ENCODE results near the gene RAPGEF1.

RAPGEF1 gene

DNA sequence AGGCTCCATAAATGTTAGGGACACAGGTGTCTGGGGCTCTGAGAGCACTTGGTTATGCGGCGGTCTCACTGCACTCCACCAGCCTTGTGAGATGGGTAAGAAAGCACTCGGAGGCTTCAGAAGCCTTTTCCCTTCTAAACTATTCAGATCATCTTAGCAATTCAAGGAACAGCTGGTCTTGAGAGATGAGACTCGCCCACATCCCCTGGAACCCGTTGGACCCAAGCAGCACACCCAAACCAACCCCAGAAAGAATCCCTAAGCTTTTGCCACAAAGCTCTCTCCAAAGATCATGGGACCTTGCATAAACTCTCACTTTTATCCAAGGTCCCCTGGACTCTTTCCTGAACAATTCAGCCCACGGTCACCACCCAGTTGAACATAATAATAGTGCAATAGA lies 90.2 kb downstream of the RAPGEF1 start:
- Histone ChIP-seq H3K36me3 (ENCODE audit: control insufficient read depth in 4 of 4, insufficient read depth in 4 of 4, low read length in 3 of 4) (peaks cover 0 to 43% (median 16%) of the 10 kb centered on the region in 4 experiments), H3K27me3 (replicated peaks in 2 of 5; ENCODE audit: control insufficient read depth in 4 of 5, insufficient read depth in 5 of 5, low read length in 4 of 5) (no peaks in the 10 kb centered on the region), H3K4me1 (ENCODE audit: control extremely low read depth in 1 of 4, control insufficient read depth in 4 of 4, insufficient read depth in 4 of 4, low read length in 3 of 4) (peaks cover 0 to 8% (median under 1%) of the 10 kb centered on the region in 4 experiments), H3K4me3 (ENCODE audit: control insufficient read depth in 1 of 7, extremely low read depth in 1 of 7, insufficient read depth in 4 of 7, low read depth in 2 of 7, low read length in 6 of 7) (no peak overlapping the region), H3K9me3 (ENCODE audit: control extremely low read depth in 1 of 5, control insufficient read depth in 4 of 5, insufficient read depth in 2 of 5, low read depth in 1 of 5, low read length in 4 of 5) (no peaks in the 10 kb centered on the region), H3K27ac (ENCODE audit: insufficient read depth in 1 of 2, low read depth in 1 of 2, low read length in 2 of 2, poor library complexity in 1 of 2, severe bottlenecking in 2 of 2) (no peak overlapping the region)
- WGBS (ENCODE audit: insufficient coverage) = 100% methylated on average over 1 of the region's 6 CpGs
- POLR2A ChIA-PET = no interaction called here
- CTCF ChIA-PET = interaction anchor here (0.5 to 1.5 kb wide), 6 partner anchors 11 to 93 kb away, joined by 3 to 5 read pairs (median 3); no protein-coding TSS in a partner anchor
- no peak for DNase-seq

DNA sequence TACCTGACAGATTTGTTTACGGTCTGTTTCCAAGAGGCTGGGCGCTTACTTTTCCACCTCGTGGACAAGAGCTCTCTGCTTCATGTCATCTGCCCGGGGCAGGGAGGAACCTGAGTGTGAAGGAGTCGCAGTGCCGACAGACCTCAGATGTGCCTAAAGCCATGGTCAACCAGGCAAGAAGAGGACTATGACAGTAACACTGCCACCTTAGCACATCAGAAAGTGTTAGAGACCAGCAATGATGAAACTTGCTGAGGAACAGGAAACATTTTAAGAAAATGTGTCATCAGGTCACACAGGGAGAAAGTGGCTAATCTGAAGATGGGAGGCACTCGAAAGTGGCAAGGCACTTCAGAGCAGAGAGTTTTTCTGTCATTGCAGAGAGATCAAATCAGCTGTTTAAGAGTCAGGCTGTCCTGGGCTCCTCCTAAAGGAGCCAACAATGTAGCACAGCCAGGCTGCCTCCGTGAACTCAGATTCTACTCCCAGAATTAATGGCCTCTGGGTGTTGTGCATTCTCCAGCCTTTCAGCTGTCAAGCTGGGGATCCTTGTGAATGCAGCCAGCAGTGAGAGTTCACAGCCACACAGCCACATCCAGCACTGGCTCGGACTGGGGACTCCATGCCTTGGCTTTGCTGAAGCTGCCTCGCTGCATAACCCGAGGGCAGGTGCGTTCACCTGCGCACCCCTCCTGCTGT lies 94.6 kb downstream of the RAPGEF1 start:
- DNase-seq = no peak
- no peaks in the 10 kb centered on the region for H3K9me3 ChIP-seq (ENCODE audit: control extremely low read depth in 1 of 5, control insufficient read depth in 4 of 5, insufficient read depth in 2 of 5, low read depth in 1 of 5, low read length in 4 of 5)
- H3K27ac ChIP-seq (ENCODE audit: insufficient read depth in 1 of 2, low read depth in 1 of 2, low read length in 2 of 2, poor library complexity in 1 of 2, severe bottlenecking in 2 of 2) = no peak overlapping the region
- no peaks in the 10 kb centered on the region for H3K4me1 ChIP-seq (ENCODE audit: control extremely low read depth in 1 of 4, control insufficient read depth in 4 of 4, insufficient read depth in 4 of 4, low read length in 3 of 4)
- POLR2A ChIA-PET = no interaction called here
- CTCF ChIA-PET = interaction anchor here (1.5 kb wide), 1 partner anchor 54 kb away, joined by 4 read pairs; no protein-coding TSS in a partner anchor
- H3K36me3 ChIP-seq (ENCODE audit: control insufficient read depth in 4 of 4, insufficient read depth in 4 of 4, low read length in 3 of 4) = peaks cover 0 to 68% (median 27%) of the 10 kb centered on the region in 4 experiments
- no peaks in the 10 kb centered on the region for H3K27me3 ChIP-seq (replicated peaks in 2 of 5; ENCODE audit: control insufficient read depth in 4 of 5, insufficient read depth in 5 of 5, low read length in 4 of 5)
- H3K4me3 ChIP-seq (ENCODE audit: control insufficient read depth in 1 of 7, extremely low read depth in 1 of 7, insufficient read depth in 4 of 7, low read depth in 2 of 7, low read length in 6 of 7) = no peak overlapping the region
- over 99% methylated on average over 12 of the region's 13 CpGs for WGBS (ENCODE audit: insufficient coverage)

DNA sequence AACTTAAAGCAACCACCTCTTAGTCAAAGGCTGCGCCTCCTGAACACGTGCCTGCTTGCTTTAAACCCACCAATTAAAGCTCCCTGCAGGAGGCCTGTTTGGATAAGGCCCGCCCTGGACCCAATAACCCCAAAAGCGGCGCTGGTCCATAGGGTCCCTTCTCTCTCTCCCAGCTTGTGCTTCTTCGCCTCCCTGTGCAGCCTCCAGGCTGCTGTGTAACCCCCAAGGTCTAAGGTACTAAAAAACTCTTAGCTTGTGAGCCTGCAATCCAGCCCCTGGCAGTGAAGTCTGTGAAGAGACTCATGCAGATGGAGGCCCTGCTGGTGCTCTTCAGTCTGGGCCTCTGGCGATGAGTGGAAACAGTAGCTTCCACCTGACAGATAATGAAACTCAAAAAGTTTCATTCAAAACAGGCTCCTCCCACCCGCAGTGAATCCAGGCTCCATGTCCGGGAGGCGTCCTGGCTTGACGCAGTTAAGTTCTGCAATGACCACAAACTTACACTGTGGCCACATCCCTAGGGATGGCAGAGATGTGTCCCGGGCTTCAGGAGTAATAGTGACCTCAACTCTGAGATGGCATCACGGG lies 97.3 kb downstream of the RAPGEF1 start:
- no peak for DNase-seq
- 95% methylated on average over 11 of the region's 13 CpGs for WGBS (ENCODE audit: insufficient coverage)
- no peak overlapping the region for H3K4me3 ChIP-seq (ENCODE audit: control insufficient read depth in 1 of 7, extremely low read depth in 1 of 7, insufficient read depth in 4 of 7, low read depth in 2 of 7, low read length in 6 of 7)
- no peak overlapping the region for H3K27ac ChIP-seq (ENCODE audit: insufficient read depth in 1 of 2, low read depth in 1 of 2, low read length in 2 of 2, poor library complexity in 1 of 2, severe bottlenecking in 2 of 2)
- POLR2A ChIA-PET = interaction anchor here (0.9 to 1.0 kb wide), 2 partner anchors 86 to 90 kb away, joined by 3 to 5 read pairs; no protein-coding TSS in a partner anchor
- H3K36me3 ChIP-seq (ENCODE audit: control insufficient read depth in 4 of 4, insufficient read depth in 4 of 4, low read length in 3 of 4) = peaks cover 0 to 78% (median 33%) of the 10 kb centered on the region in 4 experiments
- H3K9me3 ChIP-seq (ENCODE audit: control extremely low read depth in 1 of 5, control insufficient read depth in 4 of 5, insufficient read depth in 2 of 5, low read depth in 1 of 5, low read length in 4 of 5) = no peaks in the 10 kb centered on the region
- H3K4me1 ChIP-seq (ENCODE audit: control extremely low read depth in 1 of 4, control insufficient read depth in 4 of 4, insufficient read depth in 4 of 4, low read length in 3 of 4) = no peaks in the 10 kb centered on the region
- H3K27me3 ChIP-seq (replicated peaks in 2 of 5; ENCODE audit: control insufficient read depth in 4 of 5, insufficient read depth in 5 of 5, low read length in 4 of 5) = no peaks in the 10 kb centered on the region
- CTCF ChIA-PET = interaction anchor here (0.8 to 3.3 kb wide), 7 partner anchors 8 to 103 kb away, joined by 4 to 15 read pairs (median 4); no protein-coding TSS in a partner anchor

DNA sequence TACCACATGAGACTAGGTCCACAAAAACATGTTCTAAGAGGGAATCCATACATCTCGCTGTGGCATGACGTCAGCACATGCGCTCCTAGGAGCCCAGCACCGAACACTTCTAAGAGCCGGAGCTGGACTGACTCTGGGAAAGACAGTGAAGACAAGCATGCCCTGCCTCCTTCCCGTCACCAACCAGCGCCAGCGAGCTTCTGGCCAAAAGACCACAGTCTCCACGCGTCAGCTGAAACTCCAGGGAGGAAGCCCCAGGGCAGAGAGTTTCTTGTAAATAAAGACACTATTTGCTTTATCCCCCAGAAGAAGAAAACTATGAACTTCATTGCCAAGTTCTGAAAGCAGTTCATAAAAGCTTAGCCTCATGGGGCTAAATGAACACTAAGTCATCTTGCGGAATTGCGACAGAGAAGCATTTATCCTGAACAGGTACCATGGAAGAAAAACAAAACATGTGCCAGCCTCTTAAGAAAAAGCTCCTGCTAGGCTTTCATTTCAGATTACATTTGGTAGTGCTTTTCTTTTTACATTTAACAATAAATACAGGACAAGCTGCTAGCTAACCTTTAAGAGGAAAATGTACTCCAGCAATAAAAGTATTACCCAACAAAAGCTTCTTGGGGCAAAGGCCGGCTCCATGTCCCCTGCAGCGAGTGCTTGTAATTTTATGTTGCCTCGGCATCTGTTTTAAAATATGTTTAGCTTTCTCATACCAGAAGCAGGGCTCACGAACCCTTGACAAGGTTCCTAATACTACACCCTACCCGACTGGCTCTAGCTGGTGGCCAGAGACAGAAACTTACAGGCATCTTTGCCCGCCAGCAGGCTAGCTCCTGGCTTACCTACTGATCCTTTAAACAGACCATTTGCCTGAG lies 98.0 kb downstream of the RAPGEF1 start:
- CTCF ChIA-PET = interaction anchor here (0.8 to 3.3 kb wide), 7 partner anchors 9 to 103 kb away, joined by 4 to 15 read pairs (median 4); no protein-coding TSS in a partner anchor
- DNase-seq = no peak
- Histone ChIP-seq H3K4me1 (ENCODE audit: control extremely low read depth in 1 of 4, control insufficient read depth in 4 of 4, insufficient read depth in 4 of 4, low read length in 3 of 4) (no peaks in the 10 kb centered on the region), H3K27me3 (replicated peaks in 2 of 5; ENCODE audit: control insufficient read depth in 4 of 5, insufficient read depth in 5 of 5, low read length in 4 of 5) (no peaks in the 10 kb centered on the region), H3K36me3 (ENCODE audit: control insufficient read depth in 4 of 4, insufficient read depth in 4 of 4, low read length in 3 of 4) (peaks cover 0 to 77% (median 31%) of the 10 kb centered on the region in 4 experiments), H3K27ac (ENCODE audit: insufficient read depth in 1 of 2, low read depth in 1 of 2, low read length in 2 of 2, poor library complexity in 1 of 2, severe bottlenecking in 2 of 2) (no peak overlapping the region), H3K4me3 (ENCODE audit: control insufficient read depth in 1 of 7, extremely low read depth in 1 of 7, insufficient read depth in 4 of 7, low read depth in 2 of 7, low read length in 6 of 7) (no peak overlapping the region), H3K9me3 (ENCODE audit: control extremely low read depth in 1 of 5, control insufficient read depth in 4 of 5, insufficient read depth in 2 of 5, low read depth in 1 of 5, low read length in 4 of 5) (no peaks in the 10 kb centered on the region)
- 96% methylated on average over 16 of the region's 18 CpGs for WGBS (ENCODE audit: insufficient coverage)
- POLR2A ChIA-PET = interaction anchor here (0.9 to 1.0 kb wide), 2 partner anchors 87 to 91 kb away, joined by 3 to 5 read pairs; no protein-coding TSS in a partner anchor

DNA sequence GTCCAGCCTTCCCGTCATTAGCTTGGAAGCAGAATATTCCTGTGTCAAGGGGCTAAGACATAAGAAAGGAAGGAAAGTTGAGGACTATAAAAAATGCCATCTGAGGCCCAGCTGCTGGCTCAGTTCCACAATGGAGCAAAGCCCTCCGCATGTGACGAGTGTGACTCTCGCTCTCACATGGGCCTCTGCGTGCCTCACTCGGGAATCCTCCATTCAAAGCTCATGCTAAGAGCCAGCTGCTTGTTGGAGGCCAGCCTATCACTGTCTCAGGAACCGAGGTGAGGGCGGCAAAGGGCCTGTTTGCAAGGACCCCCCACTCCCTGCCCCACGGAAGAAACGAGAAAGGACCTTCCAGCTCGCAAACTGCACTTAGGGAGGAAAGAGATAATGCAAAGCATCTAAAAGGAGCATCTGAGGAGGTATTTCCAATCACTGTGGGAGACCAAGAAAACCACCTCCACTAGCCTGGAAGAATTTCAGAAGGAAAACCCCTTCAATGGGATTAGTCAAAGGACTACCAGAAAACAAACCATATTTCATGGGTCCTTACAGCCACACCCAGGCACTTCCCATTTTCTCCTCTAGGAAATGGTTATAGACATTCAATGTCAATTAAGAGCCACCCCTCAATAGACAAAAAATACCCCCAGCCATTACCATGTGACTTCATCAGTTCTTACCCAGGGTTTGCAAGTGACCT lies 99.3 kb downstream of the RAPGEF1 start:
- Histone ChIP-seq H3K27me3 (replicated peaks in 2 of 5; ENCODE audit: control insufficient read depth in 4 of 5, insufficient read depth in 5 of 5, low read length in 4 of 5) (no peaks in the 10 kb centered on the region), H3K9me3 (ENCODE audit: control extremely low read depth in 1 of 5, control insufficient read depth in 4 of 5, insufficient read depth in 2 of 5, low read depth in 1 of 5, low read length in 4 of 5) (no peaks in the 10 kb centered on the region), H3K4me1 (ENCODE audit: control extremely low read depth in 1 of 4, control insufficient read depth in 4 of 4, insufficient read depth in 4 of 4, low read length in 3 of 4) (peaks cover 0 to 5% (median 3%) of the 10 kb centered on the region in 4 experiments), H3K36me3 (ENCODE audit: control insufficient read depth in 4 of 4, insufficient read depth in 4 of 4, low read length in 3 of 4) (peaks cover 2 to 72% (median 28%) of the 10 kb centered on the region in 4 experiments), H3K27ac (ENCODE audit: insufficient read depth in 1 of 2, low read depth in 1 of 2, low read length in 2 of 2, poor library complexity in 1 of 2, severe bottlenecking in 2 of 2) (no peak overlapping the region), H3K4me3 (ENCODE audit: control insufficient read depth in 1 of 7, extremely low read depth in 1 of 7, insufficient read depth in 4 of 7, low read depth in 2 of 7, low read length in 6 of 7) (no peak overlapping the region)
- ChIA-PET CTCF (interaction anchor here (1.8 kb wide), 1 partner anchor 16 kb away, joined by 4 read pairs; no protein-coding TSS in a partner anchor), POLR2A (no interaction called here)
- 100% methylated on average over 9 of the region's 11 CpGs for WGBS (ENCODE audit: insufficient coverage)
- DNase-seq = no peak

DNA sequence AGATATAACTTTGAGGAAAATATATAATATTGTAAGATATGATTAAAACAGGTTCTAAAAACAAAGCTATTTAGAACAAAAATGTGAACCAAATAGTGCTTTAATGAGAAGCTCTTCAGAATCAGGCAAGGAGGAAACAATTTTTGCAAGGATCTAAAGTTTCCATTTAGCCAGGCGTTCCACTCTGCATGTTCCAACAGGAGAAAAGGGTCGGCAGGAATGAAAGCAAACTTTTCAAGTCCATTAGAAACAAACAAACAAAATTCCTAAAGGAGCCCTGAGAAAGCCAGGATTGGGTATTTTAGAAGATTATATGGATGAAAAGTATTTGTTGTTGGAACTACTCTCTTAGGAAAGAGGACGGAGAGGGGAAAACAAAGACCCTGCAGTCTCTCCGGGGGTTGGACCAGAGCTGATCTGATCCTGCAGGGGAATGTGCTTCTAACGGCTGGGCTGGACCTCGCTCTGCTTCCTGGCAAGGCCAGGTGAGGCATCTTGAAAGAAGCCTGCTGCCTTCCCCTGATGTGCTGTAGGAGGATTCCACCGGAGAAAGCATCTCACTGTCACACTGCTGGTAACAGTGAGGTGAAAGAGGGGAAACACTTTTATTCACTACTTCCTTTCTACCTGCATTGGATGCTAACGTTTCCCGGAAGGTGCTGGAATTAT lies 100.0 kb downstream of the RAPGEF1 start:
- Histone ChIP-seq H3K9me3 (ENCODE audit: control extremely low read depth in 1 of 5, control insufficient read depth in 4 of 5, insufficient read depth in 2 of 5, low read depth in 1 of 5, low read length in 4 of 5) (no peaks in the 10 kb centered on the region), H3K4me3 (ENCODE audit: control insufficient read depth in 1 of 7, extremely low read depth in 1 of 7, insufficient read depth in 4 of 7, low read depth in 2 of 7, low read length in 6 of 7) (no peak overlapping the region), H3K4me1 (ENCODE audit: control extremely low read depth in 1 of 4, control insufficient read depth in 4 of 4, insufficient read depth in 4 of 4, low read length in 3 of 4) (peaks cover 3 to 12% (median 9%) of the 10 kb centered on the region in 4 experiments), H3K27me3 (replicated peaks in 2 of 5; ENCODE audit: control insufficient read depth in 4 of 5, insufficient read depth in 5 of 5, low read length in 4 of 5) (no peaks in the 10 kb centered on the region), H3K36me3 (ENCODE audit: control insufficient read depth in 4 of 4, insufficient read depth in 4 of 4, low read length in 3 of 4) (peaks cover 2 to 65% (median 26%) of the 10 kb centered on the region in 4 experiments), H3K27ac (ENCODE audit: insufficient read depth in 1 of 2, low read depth in 1 of 2, low read length in 2 of 2, poor library complexity in 1 of 2, severe bottlenecking in 2 of 2) (no peak overlapping the region)
- ChIA-PET POLR2A (no interaction called here), CTCF (interaction anchor here (1.6 to 2.0 kb wide), 2 partner anchors 16 to 26 kb away, joined by 3 to 5 read pairs; no protein-coding TSS in a partner anchor)
- no peak for DNase-seq
- WGBS (ENCODE audit: insufficient coverage) = 83% methylated on average over 5 of the region's 9 CpGs

Data from common myeloid progenitor, CD34-positive (primary cell).